ENCODE data around the gene TMEM145.

- TF ChIP-seq CTCF (IDR thresholded peaks at IDR 0.05) = no peak
- no peak for TF ChIP-seq EP300 (IDR thresholded peaks at IDR 0.05)
- TF ChIP-seq POLR2A (IDR thresholded peaks at IDR 0.05) = no peak
Observed at GRCh38 chr19:42367929-42368328, 54.8 kb downstream of the TMEM145 start.

Data from stomach (tissue), 4 donors.